PC-3 (cell line): ENCODE measurements around the gene EMC1.

Experiments
- EZH2 ChIP-seq: fragments of 300-600 bp; sonication (generic); IDR thresholded peaks from one replicate; pipeline ENCODE4 v1.6.1; 2017; ENCODE audit warnings: antibody characterized with exemption, mild to moderate bottlenecking, low read length; ENCODE audit not compliant: unreplicated experiment
- EZH2phosphoT487 ChIP-seq: fragments of 300-600 bp; sonication (generic); IDR thresholded peaks from 2 replicates; pipeline ENCODE4 v1.6.1; 2018; ENCODE audit warnings: mild to moderate bottlenecking, antibody characterized with exemption, low read length, borderline replicate concordance
- TF ChIP-seq, protein P1 (sequence below): fragments of 300-600 bp; sonication (generic); conservative IDR thresholded peaks from 2 replicates; pipeline ENCODE4 v1.5.1; 2017; ENCODE audit warnings: antibody characterized with exemption, low read depth, mild to moderate bottlenecking, low read length

DNA sequence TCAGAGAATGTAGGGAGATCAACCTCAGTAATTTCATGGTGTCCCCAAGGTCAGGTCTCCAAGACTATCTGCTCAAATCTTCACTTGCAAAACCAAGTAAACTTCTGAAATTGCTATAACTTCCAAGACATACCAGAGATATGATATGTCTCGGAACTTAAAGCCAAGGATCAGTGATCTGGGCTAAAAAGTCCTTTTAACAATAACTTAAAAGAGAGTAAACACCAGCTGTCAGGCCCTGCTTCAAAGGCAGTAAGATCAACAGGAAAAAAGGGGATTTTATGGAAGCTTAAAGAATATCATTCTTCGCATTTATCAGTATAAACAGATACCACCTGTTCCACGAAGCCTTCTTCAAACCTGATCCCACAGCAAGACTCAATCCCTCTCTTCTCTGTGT is 55.0 kb downstream of the EMC1 start:
- TF ChIP-seq, protein P1, sequence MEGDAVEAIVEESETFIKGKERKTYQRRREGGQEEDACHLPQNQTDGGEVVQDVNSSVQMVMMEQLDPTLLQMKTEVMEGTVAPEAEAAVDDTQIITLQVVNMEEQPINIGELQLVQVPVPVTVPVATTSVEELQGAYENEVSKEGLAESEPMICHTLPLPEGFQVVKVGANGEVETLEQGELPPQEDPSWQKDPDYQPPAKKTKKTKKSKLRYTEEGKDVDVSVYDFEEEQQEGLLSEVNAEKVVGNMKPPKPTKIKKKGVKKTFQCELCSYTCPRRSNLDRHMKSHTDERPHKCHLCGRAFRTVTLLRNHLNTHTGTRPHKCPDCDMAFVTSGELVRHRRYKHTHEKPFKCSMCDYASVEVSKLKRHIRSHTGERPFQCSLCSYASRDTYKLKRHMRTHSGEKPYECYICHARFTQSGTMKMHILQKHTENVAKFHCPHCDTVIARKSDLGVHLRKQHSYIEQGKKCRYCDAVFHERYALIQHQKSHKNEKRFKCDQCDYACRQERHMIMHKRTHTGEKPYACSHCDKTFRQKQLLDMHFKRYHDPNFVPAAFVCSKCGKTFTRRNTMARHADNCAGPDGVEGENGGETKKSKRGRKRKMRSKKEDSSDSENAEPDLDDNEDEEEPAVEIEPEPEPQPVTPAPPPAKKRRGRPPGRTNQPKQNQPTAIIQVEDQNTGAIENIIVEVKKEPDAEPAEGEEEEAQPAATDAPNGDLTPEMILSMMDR = no peak
- TF ChIP-seq EZH2phosphoT487 (no peak), EZH2 (no peak)
